K562 (cell line): ENCODE measurements around the gene SYNJ2. TPM values are rescaled to one million over a fixed set of nuclear protein-coding genes. Genes with fewer than 3 reads are reported as not detected.

ENCODE experiments used
- ATAC-seq: fragments of 200-7000 bp; cut with Tn5 transposase; 3 replicates; pipeline ENCODE4 v1.9.1; 2020; ENCODE audit warnings: moderate library complexity
- BruUV-seq: library from RNA; stranded (reverse); fragments of 400-500 nt; replicated peaks from 2 replicates; lab custom pipeline; 2021; lab: Mats Ljungman, UMichigan
- CTCF ChIA-PET: fragments of 300-600 bp; formaldehyde crosslinking; extraction: SDS; loops from one replicate; lab custom pipeline; 2021; ENCODE audit warnings: low intra/inter-chr PET ratio; lab: Yijun Ruan, JAX
- POLR2A ChIA-PET: fragments of 300-600, 350-650 bp; sonication (Branson Sonifier 250); formaldehyde crosslinking; extraction: SDS; loops from one replicate; lab custom pipeline; 2021; ENCODE audit warnings: antibody characterized with exemption, inconsistent platforms; lab: Yijun Ruan, JAX
- DNase-seq, 4 experiments: peaks; one replicate each; pipeline versions ENCODE4 v3.0.0 to v3.0.0-alpha.2; 2011 to 2018; ENCODE audit warnings: low spot score in 3 of 4, mixed read lengths in 3 of 4; ENCODE audit errors: extremely low read depth in 1 of 4
- FAIRE-seq: peaks from 2 replicates; lab custom pipeline; 2011; peaks lifted over from hg19 to GRCh38; lab: Jason Lieb, UNC
- H2AFZ ChIP-seq: 2 replicates; pipeline ENCODE4 v1.6.0; 2011; ENCODE audit warnings: low read depth, low read length, control low read depth, inconsistent platforms
- H3K27ac ChIP-seq: fragments of 200-600 bp; 3 replicates; pipeline ENCODE4 v1.8.0; 2011; ENCODE audit warnings: low read depth, mild to moderate bottlenecking, control low read depth, inconsistent platforms, low read length, moderate library complexity, mixed read lengths; ENCODE audit errors: extremely low read depth
- H3K27me3 ChIP-seq, 2 experiments: fragments of 300-600 bp in 1 of 2; 2 replicates in 1 of 2; 3 replicates in 1 of 2; pipeline versions ENCODE4 v1.6.0 to v1.8.0; 2011; ENCODE audit warnings: inconsistent platforms in 2 of 2, low read length in 2 of 2, mild to moderate bottlenecking in 1 of 2, mixed read lengths in 1 of 2, moderate library complexity in 1 of 2; ENCODE audit not compliant: control insufficient read depth in 2 of 2, insufficient read depth in 2 of 2
- H3K36me3 ChIP-seq: fragments of 300-600 bp; 3 replicates; pipeline ENCODE4 v1.8.0; 2011; ENCODE audit warnings: mild to moderate bottlenecking, low read length, inconsistent platforms; ENCODE audit not compliant: control insufficient read depth, insufficient read depth
- H3K4me1 ChIP-seq, 2 experiments: fragments of 200-600 bp in 1 of 2; replicated peaks in 1 of 2; 2 replicates in 1 of 2; 3 replicates in 1 of 2; pipeline versions ENCODE4 v1.5.1 to v1.8.0; 2011; ENCODE audit warnings: inconsistent platforms in 2 of 2, low read length in 2 of 2, mild to moderate bottlenecking in 1 of 2, mixed read lengths in 1 of 2, moderate library complexity in 1 of 2; ENCODE audit not compliant: control insufficient read depth in 2 of 2, insufficient read depth in 2 of 2
- H3K4me2 ChIP-seq: 2 replicates; pipeline ENCODE4 v1.6.1; 2011; ENCODE audit warnings: low read length, control low read depth, inconsistent platforms, mixed read lengths; ENCODE audit not compliant: insufficient read depth
- H3K4me3 ChIP-seq: fragments of 200-600 bp; sonication (generic), shearing (Covaris generic); 2 replicates; pipeline ENCODE4 v1.5.1; 2016; ENCODE audit warnings: control low read depth, inconsistent platforms
- H3K79me2 ChIP-seq: fragments of 200-600 bp; 3 replicates; pipeline ENCODE4 v1.8.0; 2011; ENCODE audit warnings: low read length, inconsistent platforms; ENCODE audit not compliant: control insufficient read depth, insufficient read depth
- H3K9ac ChIP-seq, 2 experiments: 2 replicates each; pipeline versions ENCODE4 v1.6.0 to v1.6.1; 2011; ENCODE audit warnings: low read depth in 2 of 2, low read length in 2 of 2, control low read depth in 1 of 2, inconsistent platforms in 1 of 2, mild to moderate bottlenecking in 1 of 2, mixed read lengths in 1 of 2; ENCODE audit not compliant: insufficient read depth in 1 of 2
- H3K9me1 ChIP-seq: one replicate; pipeline ENCODE4 v1.6.0; 2011; ENCODE audit warnings: inconsistent platforms, mild to moderate bottlenecking, low read length, moderate library complexity; ENCODE audit not compliant: control insufficient read depth, insufficient read depth
- H3K9me3 ChIP-seq: replicated peaks from 2 replicates; pipeline ENCODE4 v1.5.1; 2011; ENCODE audit warnings: low read depth, low read length, inconsistent platforms; ENCODE audit not compliant: control insufficient read depth, insufficient read depth
- H4K20me1 ChIP-seq: replicated peaks from 2 replicates; pipeline ENCODE4 v1.6.1; 2011; ENCODE audit warnings: low read length, inconsistent platforms, mixed read lengths; ENCODE audit not compliant: control insufficient read depth, insufficient read depth
- ARID3B ChIP-seq: fragments of 250-450 bp; sonication (Bioruptor Pico); IDR thresholded peaks from 2 replicates; pipeline ENCODE4 v1.4.0; 2020; ENCODE audit warnings: borderline replicate concordance
- MLX ChIP-seq, 2 experiments: fragments of 450-650 bp in 1 of 2; sonication (generic) in 1 of 2; formaldehyde crosslinking; conservative IDR thresholded peaks; 2 replicates each; pipeline versions ENCODE4 v1.4.0 to v1.8.1; 2020 to 2022; ENCODE audit warnings: mild to moderate bottlenecking in 1 of 2, missing genetic modification reagents in 1 of 2
- WGBS: fragments of 100-300 bp; shearing (Covaris generic); methylation state at CpG from one replicate; pipeline ENCODE4 v1.1.6; 2016; ENCODE audit warnings: low coverage, mixed read lengths; ENCODE audit not compliant: insufficient coverage; ENCODE audit errors: missing lambda C conversion rate; 5-methylcytosine and 5-hydroxymethylcytosine counted together
- in situ Hi-C: fragments of 300-500 bp; cut with MboI; formaldehyde crosslinking; loops from 4 replicates; pipeline ENCODE4 v1.15.0; 2018; ENCODE audit warnings: inconsistent platforms, mixed read lengths
- intact Hi-C: fragments of 100-400 bp; cut with micrococcal nuclease; formaldehyde crosslinking; loops from 2 replicates; pipeline ENCODE4 v1.14.2; 2022
- polyA plus RNA-seq, 8 experiments: library from polyadenylated mRNA; depleted of rRNA in 4 of 8; stranded (reverse) in 5 of 8; unstranded in 3 of 8; fragments of >200 nt; fragmentation: Nextera tagmentation in 2 of 8; fragmentation: Illumina TruSeq in 1 of 8; extraction: Ambion mirVana in 2 of 8; extraction: Trizol in 1 of 8; gene quantifications; 2 replicates each; pipeline versions ENCODE4 v1.2.1 to v1.2.3, GENCODE V29; 2011 to 2014; ENCODE audit warnings: inconsistent platforms in 1 of 8, missing spikeins in 1 of 8
- total RNA-seq, 7 experiments: library from RNA; depleted of rRNA in 6 of 7; stranded (reverse); fragments of >200 nt in 6 of 7; fragmentation: Illumina TruSeq in 2 of 7; extraction: Trizol in 2 of 7; gene quantifications; 2 replicates each; pipeline versions ENCODE4 v1.2.1 to v1.2.3, GENCODE V29; 2011 to 2021; ENCODE audit warnings: low replicate concordance in 1 of 7

SYNJ2 gene
- total and polyA plus RNA-seq, 9 of the 15 experiments (the other 6 are each of a cell fraction or from before 2014, with no cell fraction given): 3.0 to 27.7 (median 17.8) TPM

- no peak overlapping the region for H3K4me2 ChIP-seq
- no peak for DNase-seq
- in situ Hi-C loops: no loop called here
- TF ChIP-seq MLX (CRISPR knock-in tag; conservative IDR thresholded peaks at IDR 0.05): no peak
- no peak for TF ChIP-seq ARID3B (CRISPR knock-in tag)
- TF ChIP-seq, all 486 proteins: peak for 0
- BruUV-seq: no TSS peak
- FAIRE-seq: no peak
- no peak for ATAC-seq
- intact Hi-C loops: no loop called here
- Histone ChIP-seq H3K27ac (no peak overlapping the region), H3K36me3 (peaks cover 5% of the 10 kb centered on the region; the same call in 1 of the 3 replicates), H3K4me3 (no peak overlapping the region), H3K9me3 (no peaks in the 10 kb centered on the region), H3K27me3 (no peaks in the 10 kb centered on the region), H3K4me1 (peaks cover 0 to 9% of the 10 kb centered on the region in 2 experiments; a peak in 1 of 5 replicates), H4K20me1 (0 out of 2 replicates have a peak, but pooled peaks cover 3% of the 10 kb centered on the region), H3K79me2 (no peaks in the 10 kb centered on the region), H2AFZ (no peak overlapping the region), H3K9me1 (no peaks in the 10 kb centered on the region), H3K9ac (no peak overlapping the region; a peak in 1 of 4 replicates)
- CTCF ChIA-PET: interaction anchor here (0.7 kb wide), 1 partner anchor 44 kb away, joined by 3 read pairs; no protein-coding TSS in a partner anchor
- POLR2A ChIA-PET: interaction anchor here (0.6 to 4.4 kb wide), 2 partner anchors 8 to 646 kb away, joined by 4 to 28 read pairs; no protein-coding TSS in a partner anchor
- 73% methylated on average over 9 of the region's 9 CpGs for WGBS
Observed at GRCh38 chr6:158056355-158056754, 74.7 kb downstream of the SYNJ2 start.
